HG03025 (cell line): ENCODE data around the gene PARVB.

Experiments used
- ATAC-seq: cut with Tn5 transposase; IDR thresholded peaks from one replicate; pipeline ENCODE4 v1.9.1; 2021; ENCODE audit warnings: mild to moderate bottlenecking, moderate library complexity; ENCODE audit not compliant: unreplicated experiment, low FRiP score

PARVB gene

GRCh38 chr22:44207173-44207980 is 183.3 kb downstream of the PARVB start:
- no peak for ATAC-seq

DNA sequence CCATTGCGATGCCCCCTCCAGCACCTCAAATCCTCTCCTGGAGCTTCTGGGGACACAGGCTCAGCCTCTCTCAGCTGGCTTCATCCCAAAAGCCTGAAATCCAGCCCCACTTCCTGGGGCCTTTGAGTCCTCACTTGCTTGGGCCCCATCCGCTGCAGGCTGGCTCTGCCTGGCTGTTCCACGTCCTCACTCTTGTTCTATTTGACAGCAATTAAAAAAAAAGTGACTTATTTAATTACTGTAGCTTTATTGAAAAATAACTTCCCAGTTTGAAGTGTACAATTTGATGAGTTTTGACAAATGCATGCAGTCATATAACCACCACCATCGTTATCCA is 183.8 kb downstream of the PARVB start:
- no peak for ATAC-seq

- no peak for ATAC-seq
Measured at GRCh38 chr22:44209343-44209742, 185.2 kb downstream of the PARVB start.

DNA sequence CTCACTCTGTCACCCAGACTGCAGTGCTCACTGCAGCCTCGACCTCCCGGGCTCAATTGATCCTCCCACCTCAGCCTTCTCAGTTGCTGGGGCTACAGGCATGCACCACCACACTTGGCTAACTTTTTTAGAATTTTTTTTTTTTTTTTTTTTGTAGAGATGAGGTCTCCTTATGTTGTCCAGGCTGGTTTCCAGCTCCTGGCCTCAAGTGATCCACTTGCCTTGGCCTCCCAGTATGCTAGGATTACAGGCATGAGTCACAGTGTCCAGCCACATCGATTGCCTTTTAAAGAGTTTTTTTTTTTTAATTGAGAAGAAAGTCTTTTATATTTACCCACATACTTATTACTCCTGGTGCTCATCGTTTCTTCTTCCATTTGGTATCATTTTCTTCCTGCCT is 186.6 kb downstream of the PARVB start:
- ATAC-seq, result no peak

GRCh38 chr22:44211256-44211945 is 187.3 kb downstream of the PARVB start:
- ATAC-seq, result no peak

- no peak for ATAC-seq
Measured at GRCh38 chr22:44211946-44212930, 188.1 kb downstream of the PARVB start.

DNA sequence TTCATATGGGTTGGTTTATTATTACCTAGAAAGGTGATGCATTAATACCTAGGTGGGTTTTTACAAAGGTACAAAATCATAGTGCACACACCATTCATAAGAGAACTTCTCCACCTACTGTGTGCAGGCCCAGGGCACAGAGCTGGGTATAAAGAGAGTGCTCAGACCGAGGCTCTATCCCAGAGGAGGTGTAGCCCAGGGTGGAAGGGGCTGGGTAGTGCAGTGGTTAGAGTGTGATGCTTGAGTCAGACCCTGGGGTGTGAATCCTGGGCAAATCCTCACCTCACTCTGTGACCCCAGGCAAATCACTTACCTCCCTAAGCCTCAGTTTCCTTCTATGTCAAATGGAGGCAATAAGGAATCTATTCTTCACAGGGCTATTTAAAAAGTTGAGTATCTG is 188.8 kb downstream of the PARVB start:
- ATAC-seq, result no peak

GRCh38 chr22:44213489-44214043 is 189.5 kb downstream of the PARVB start:
- no peak for ATAC-seq

DNA sequence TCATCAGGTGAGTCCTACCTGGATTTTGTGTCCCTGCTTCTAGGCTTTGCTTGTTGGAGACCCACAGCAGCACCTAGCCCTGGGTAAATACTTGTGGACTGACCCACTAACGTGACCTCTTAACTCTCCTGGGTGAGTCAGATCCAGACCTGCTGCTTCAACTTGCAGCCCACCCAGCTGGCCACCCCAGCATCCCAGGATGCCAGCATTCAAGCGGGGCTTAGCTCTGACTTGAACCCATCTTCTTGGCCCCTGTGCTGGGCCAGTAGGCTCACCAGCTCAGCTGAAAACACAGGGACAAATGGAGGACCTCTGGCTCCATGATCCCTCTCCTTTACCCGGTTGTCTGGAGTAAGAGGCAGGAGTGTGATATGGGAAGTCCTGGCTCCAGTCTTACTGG is 190.1 kb downstream of the PARVB start:
- no peak for ATAC-seq

DNA sequence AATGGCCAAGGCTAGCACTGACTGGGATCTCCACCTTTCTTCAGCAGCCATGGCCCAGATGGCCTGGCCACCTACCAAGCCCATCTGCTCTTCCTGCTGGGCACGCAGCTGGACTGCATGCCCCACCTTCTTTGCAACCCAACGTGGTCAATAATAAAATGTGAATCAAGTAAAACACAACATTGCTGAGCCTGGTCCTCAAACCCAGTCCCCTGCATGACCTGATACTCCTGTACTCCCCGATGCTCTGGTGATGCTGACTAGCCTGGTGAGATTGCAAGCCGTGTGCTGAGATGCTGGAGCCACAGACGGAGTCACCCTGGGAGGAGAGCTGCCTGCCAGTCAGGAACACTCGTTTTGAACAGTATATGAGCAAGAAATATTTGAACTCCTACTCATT is 190.7 kb downstream of the PARVB start:
- no peak for ATAC-seq

GRCh38 chr22:44215287-44215686 is 191.2 kb downstream of the PARVB start:
- no peak for ATAC-seq

GRCh38 chr22:44217346-44217745 is 193.2 kb downstream of the PARVB start:
- no peak for ATAC-seq

- ATAC-seq, result no peak
Measured at GRCh38 chr22:44218071-44218470, 194.0 kb downstream of the PARVB start.

- ATAC-seq, result no peak
Measured at GRCh38 chr22:44219101-44219870, 195.2 kb downstream of the PARVB start.

DNA sequence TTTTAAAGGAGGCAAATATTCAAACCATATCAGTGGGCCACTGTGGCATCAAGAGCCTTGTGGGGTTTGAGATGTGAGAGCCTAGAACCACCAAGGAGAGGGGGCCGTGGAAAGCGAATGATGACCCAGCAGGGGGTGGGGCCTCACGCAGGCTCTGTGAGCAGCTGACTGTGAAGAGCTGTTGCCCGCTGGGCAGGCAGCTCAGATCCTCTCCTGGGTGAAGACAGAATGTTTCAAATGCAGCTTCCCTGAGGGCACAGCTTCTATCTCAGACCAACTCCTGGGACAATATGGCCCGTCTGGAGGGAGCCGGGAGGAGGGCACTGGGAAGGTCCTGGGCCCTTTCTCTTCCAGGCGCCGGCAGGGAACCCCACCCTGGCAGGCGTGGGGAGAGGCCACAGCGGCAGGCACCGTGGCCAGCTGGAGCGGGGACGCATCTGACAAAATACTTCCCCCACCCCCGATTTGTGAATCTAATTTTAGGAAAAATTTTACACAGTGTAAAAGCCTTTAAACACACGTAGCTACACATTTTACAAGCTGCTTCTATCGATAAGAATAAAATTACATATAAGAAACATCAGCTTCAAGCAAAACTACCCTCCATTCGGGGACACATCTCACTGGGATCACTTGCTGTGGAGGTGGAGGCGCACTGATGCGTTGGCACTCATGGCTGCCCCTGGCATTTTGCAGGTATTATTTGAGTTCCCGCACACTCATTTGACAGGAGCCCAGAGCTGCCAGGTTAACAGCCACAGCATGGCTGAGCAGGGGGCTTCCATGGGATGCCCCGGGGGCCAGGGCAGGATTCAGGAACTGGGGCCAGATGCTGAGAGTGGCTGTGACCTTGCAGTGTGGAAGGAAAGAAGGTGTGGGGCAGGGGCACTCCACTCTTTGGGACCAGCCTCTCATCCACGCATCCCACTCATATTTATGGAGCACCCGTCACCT is 196.9 kb downstream of the PARVB start:
- ATAC-seq, result no peak

DNA sequence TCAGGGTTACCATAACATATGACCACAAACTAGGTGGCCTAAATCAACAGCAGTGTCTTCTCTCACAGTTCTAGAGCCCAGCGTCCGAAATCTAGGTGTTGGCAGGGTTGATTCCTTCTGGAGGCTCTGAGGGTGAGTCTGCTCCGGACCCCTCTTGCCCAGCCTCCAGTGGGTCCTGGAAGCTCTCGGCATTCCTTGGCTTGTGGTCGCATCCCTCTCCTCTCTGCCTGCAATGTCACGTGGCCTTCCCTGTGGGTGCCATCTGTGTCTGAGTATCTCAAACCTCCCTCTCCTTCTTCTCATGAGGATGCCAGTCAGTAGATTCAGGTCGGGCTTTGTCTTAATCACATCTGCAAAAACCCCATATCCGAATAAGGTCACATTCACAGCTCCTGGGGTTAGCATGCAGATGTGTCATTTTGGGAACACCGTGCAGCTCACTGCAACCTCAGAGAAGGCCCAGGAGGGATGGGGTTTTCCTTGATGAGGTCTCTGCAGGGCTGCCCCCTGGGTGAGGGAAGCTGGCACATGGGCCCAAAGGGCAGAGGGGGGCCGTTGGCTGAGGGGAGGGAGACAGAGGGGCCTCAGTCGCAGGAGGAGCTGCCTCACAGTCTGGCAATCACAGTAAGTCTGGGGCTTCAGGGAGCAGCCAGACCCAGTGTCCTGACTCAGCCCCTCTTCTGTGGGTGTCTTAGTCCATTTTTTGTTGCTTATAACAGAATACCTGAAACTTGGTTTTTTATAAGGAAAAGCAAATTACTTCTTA is 197.8 kb downstream of the PARVB start:
- no peak for ATAC-seq
